Heart right ventricle (tissue), 16 donors: ENCODE results near the gene IQSEC3. TPM values are rescaled to one million over a fixed set of nuclear protein-coding genes. Genes with fewer than 3 reads are reported as not detected.

Source experiments
- ATAC-seq, 8 donors: fragments of 200-7000 bp; cut with Tn5 transposase; one replicate each; pipeline ENCODE4 v1.9.1; 2020; ENCODE audit warnings: mild to moderate bottlenecking in 8 of 8, moderate library complexity in 8 of 8, moderate number of reproducible peaks in 1 of 8
- DNase-seq, 2 donors: peaks; one replicate each; pipeline ENCODE4 v3.0.0-alpha.2; 2020
- H3K27ac ChIP-seq, 10 donors: fragments of 200-600 bp; sonication (generic) in 2 of 10; one replicate each; pipeline versions ENCODE4 v1.5.0 to v1.8.0; 2020 to 2022; ENCODE audit warnings: mild to moderate bottlenecking in 3 of 10
- H3K27me3 ChIP-seq, 7 donors: fragments of 200-600 bp; one replicate each; pipeline ENCODE4 v1.8.0; 2021 to 2022; ENCODE audit warnings: mild to moderate bottlenecking in 2 of 7
- H3K36me3 ChIP-seq, 9 donors: fragments of 200-600 bp; sonication (generic) in 1 of 9; one replicate each; pipeline versions ENCODE4 v1.5.0 to v1.8.0; 2020 to 2022; ENCODE audit warnings: mild to moderate bottlenecking in 2 of 9
- H3K4me1 ChIP-seq, 9 donors: fragments of 200-600 bp; sonication (generic) in 1 of 9; one replicate each; pipeline versions ENCODE4 v1.5.0 to v1.8.0; 2020 to 2022; ENCODE audit warnings: mild to moderate bottlenecking in 4 of 9
- H3K4me3 ChIP-seq, 10 donors: fragments of 200-600 bp; sonication (generic) in 2 of 10; one replicate each; pipeline versions ENCODE4 v1.5.0 to v1.8.0; 2020 to 2022; ENCODE audit warnings: mild to moderate bottlenecking in 7 of 10, moderate library complexity in 2 of 10
- H3K9me3 ChIP-seq, 11 donors: fragments of 200-600 bp in 10 of 11; sonication (generic) in 2 of 11; one replicate each; pipeline versions ENCODE4 v1.5.0 to v1.8.0; 2013 to 2022; ENCODE audit warnings: mild to moderate bottlenecking in 2 of 11, control low read depth in 1 of 11, moderate library complexity in 1 of 11
- CTCF ChIP-seq, 9 donors: fragments of 200-600 bp; sonication (generic) in 2 of 9; IDR thresholded peaks; one replicate each; pipeline versions ENCODE4 v1.5.0 to v1.8.0; 2021 to 2022; ENCODE audit warnings: antibody characterized with exemption in 9 of 9, mild to moderate bottlenecking in 5 of 9, moderate library complexity in 1 of 9
- WGBS, 2 donors: extraction: QIAGEN DNeasy Blood & Tissue Kit; methylation state at CpG; one replicate each; pipeline ENCODE4 v1.1.7; 2013; ENCODE audit warnings: inconsistent platforms in 1 of 2; 5-methylcytosine and 5-hydroxymethylcytosine counted together
- intact Hi-C, 10 donors: fragments of 100-400 bp; cut with DNase I; formaldehyde crosslinking; loops; one replicate each; pipeline versions ENCODE4 v1.11.1 to v1.14.2; 2022
- polyA plus RNA-seq, 2 donors: library from polyadenylated mRNA; stranded (reverse); fragments of 200-250 nt; gene quantifications; one replicate each; pipeline ENCODE4 v1.2.3, GENCODE V29; 2013
- total RNA-seq, 10 donors: library from RNA; stranded (reverse); fragmentation: NEBNext Ultra II Directional in 3 of 10; extraction: Animal tissue kit (Norgen Biotek cat#: 25700) in 3 of 10; gene quantifications; one replicate each; pipeline versions ENCODE4 v1.2.1 to v1.2.4, GENCODE V29; 2021 to 2023
- donor health status: Arrhythmogenic right ventricular cardiomyopathy.
- donor health status: ischemic (EF 13 %, LVEDD 7.1; RV severe dilation, severe dysfunction).
- donor health status: healthy with polysubstance abuse.
- donor health status: DM: no; HTN: yes; CAD: no.
- donor health status: DM: no; HTN: no; CAD: no.
- donor health status: ischemic (EF 25% LVEDD 6.9; RV normal size, moderate dysfunction).
- donor health status: ischemic (EF 25% LVEDD 5.7; RV mildly dilated, moderate dysfunction).
- donor health status: healthy.
- donor health status: DM: yes; HTN: yes; CAD: no.
- donor health status: Ischemic cardiomyopathy.
- donor health status: ischemic (EF 35%, LVEDD 5.7; RV mildly dilated, moderate dysfunction).
- donor health status: nonischemic (EF 11% LVEDD 7.7; RV severe dilation, severe dysfunction).
- donor health status: DM: yes; HTN: yes; CAD: no.
- donor health status: PGD.
- donor health status: ischemic (EF 29% LVEDD 5.4; RV normal size, mild dysfunction).
- donor health status: nonischemic (EF 23%, LVEDD 6.1; RV moderate dilation, normal function).

The IQSEC3 gene
- total and polyA plus RNA-seq, 12 donors: 0.30 to 2.7 (median 1.1) TPM

- DNase-seq (no peak), ATAC-seq (peak in 1 of 8 donors; percentile 10)
- no peaks in the 10 kb centered on the region for H3K4me1 ChIP-seq
- no peaks in the 10 kb centered on the region for H3K9me3 ChIP-seq
- H3K27me3 ChIP-seq: peaks cover 0 to 18% (median 10%) of the 10 kb centered on the region in 7 donors
- intact Hi-C loops: no loop called here
- no peak overlapping the region for H3K4me3 ChIP-seq
- WGBS, 2 donors: 81 to 91% methylated on average over 11 of the region's 11 CpGs
- no peaks in the 10 kb centered on the region for H3K36me3 ChIP-seq
- TF ChIP-seq CTCF (IDR thresholded peaks at IDR 0.05): no peak
- no peak overlapping the region for H3K27ac ChIP-seq
Observed at GRCh38 chr12:121647-122046, 55.1 kb downstream of the IQSEC3 start.

GRCh38 chr12:125075-125474 lies 58.5 kb downstream of the IQSEC3 start:
- 88 to 94% methylated on average over 7 of the region's 7 CpGs for WGBS, 2 donors
- H3K27ac ChIP-seq: no peak overlapping the region
- ATAC-seq (no peak), DNase-seq (no peak)
- no peak for TF ChIP-seq CTCF (IDR thresholded peaks at IDR 0.05)
- no peaks in the 10 kb centered on the region for H3K36me3 ChIP-seq
- H3K4me3 ChIP-seq: no peak overlapping the region
- intact Hi-C loops: no loop called here
- H3K27me3 ChIP-seq: peaks cover 0 to 8% (median 5%) of the 10 kb centered on the region in 7 donors
- H3K4me1 ChIP-seq: no peaks in the 10 kb centered on the region
- no peaks in the 10 kb centered on the region for H3K9me3 ChIP-seq

- H3K27ac ChIP-seq: no peak overlapping the region
- intact Hi-C loops: no loop called here
- no peaks in the 10 kb centered on the region for H3K4me1 ChIP-seq
- H3K27me3 ChIP-seq: peaks cover 0 to 8% (median 5%) of the 10 kb centered on the region in 7 donors
- DNase-seq: no peak
- 75 to 77% methylated on average over 17 to 23 of the region's 23 CpGs for WGBS, 2 donors
- TF ChIP-seq CTCF (IDR thresholded peaks at IDR 0.05): no peak
- no peaks in the 10 kb centered on the region for H3K36me3 ChIP-seq
- no peaks in the 10 kb centered on the region for H3K9me3 ChIP-seq
- no peak for ATAC-seq
- no peak overlapping the region for H3K4me3 ChIP-seq
Observed at GRCh38 chr12:125566-125965, 59.0 kb downstream of the IQSEC3 start.

GRCh38 chr12:128079-128478 lies 61.5 kb downstream of the IQSEC3 start:
- Histone ChIP-seq H3K36me3 (no peaks in the 10 kb centered on the region), H3K27ac (no peak overlapping the region), H3K9me3 (no peaks in the 10 kb centered on the region), H3K4me1 (no peaks in the 10 kb centered on the region), H3K4me3 (no peak overlapping the region), H3K27me3 (peaks cover 0 to 13% (median 5%) of the 10 kb centered on the region in 7 donors)
- TF ChIP-seq CTCF (IDR thresholded peaks at IDR 0.05): no peak
- ATAC-seq: peak in 3 of 8 donors; percentile 21 to 45 (median 27)
- intact Hi-C loops: no loop called here
- WGBS, 2 donors: 68% methylated on average over 5 of the region's 5 CpGs
- no peak for DNase-seq
